Measurements from ENCODE around the gene DMRTB1.

The DMRTB1 gene

DNA sequence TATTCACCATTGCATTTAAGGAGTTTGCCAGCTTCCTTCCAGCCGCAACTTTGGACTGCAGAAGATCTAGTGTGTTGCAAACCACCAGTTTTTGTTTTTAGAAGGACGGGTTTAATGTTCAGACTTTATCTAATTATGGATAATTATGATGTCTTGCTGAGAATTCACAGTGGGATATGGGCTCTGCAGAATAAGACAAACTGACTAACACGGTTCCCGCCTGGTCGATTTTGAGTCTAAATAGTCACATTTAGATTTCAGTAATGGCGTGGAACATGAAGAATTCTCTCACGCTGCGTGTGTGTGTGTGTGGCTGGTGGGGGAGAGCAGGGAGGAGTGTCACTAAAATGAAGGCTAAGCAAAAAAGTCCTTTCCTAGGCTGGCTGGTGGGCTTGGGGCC is 48.5 kb upstream of the DMRTB1 start:
- no peaks in the 10 kb centered on the region for H3K36me3 ChIP-seq (ENCODE audit: control insufficient read depth in 2 of 2, insufficient read depth in 1 of 2, low read length in 2 of 2)
- CTCF ChIA-PET = interaction anchor here (1.0 kb wide), 1 partner anchor 75 kb away, joined by 4 read pairs; no protein-coding TSS in a partner anchor
- no peak overlapping the region for H3K4me3 ChIP-seq (ENCODE audit: low read depth, low read length)
- H3K9me3 ChIP-seq (ENCODE audit: control insufficient read depth, insufficient read depth, low read depth, low read length) = no peaks in the 10 kb centered on the region
- POLR2A ChIA-PET = no interaction called here
- peaks cover 5% of the 10 kb centered on the region; the same call in 1 of the 2 replicates for H3K4me1 ChIP-seq (ENCODE audit: control insufficient read depth, insufficient read depth, low read length)
- H3K27ac ChIP-seq (ENCODE audit: extremely low read depth, low read depth, low read length) = no peak overlapping the region
- TF ChIP-seq, protein P1, sequence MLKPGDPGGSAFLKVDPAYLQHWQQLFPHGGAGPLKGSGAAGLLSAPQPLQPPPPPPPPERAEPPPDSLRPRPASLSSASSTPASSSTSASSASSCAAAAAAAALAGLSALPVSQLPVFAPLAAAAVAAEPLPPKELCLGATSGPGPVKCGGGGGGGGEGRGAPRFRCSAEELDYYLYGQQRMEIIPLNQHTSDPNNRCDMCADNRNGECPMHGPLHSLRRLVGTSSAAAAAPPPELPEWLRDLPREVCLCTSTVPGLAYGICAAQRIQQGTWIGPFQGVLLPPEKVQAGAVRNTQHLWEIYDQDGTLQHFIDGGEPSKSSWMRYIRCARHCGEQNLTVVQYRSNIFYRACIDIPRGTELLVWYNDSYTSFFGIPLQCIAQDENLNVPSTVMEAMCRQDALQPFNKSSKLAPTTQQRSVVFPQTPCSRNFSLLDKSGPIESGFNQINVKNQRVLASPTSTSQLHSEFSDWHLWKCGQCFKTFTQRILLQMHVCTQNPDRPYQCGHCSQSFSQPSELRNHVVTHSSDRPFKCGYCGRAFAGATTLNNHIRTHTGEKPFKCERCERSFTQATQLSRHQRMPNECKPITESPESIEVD (tag by site-specific recombination; IDR thresholded peaks at IDR 0.05) = peak; percentile 46; the same call in 1 of the 2 replicates
- TF ChIP-seq ZNF473 (tag by site-specific recombination; IDR thresholded peaks at IDR 0.05) = no peak
- TF ChIP-seq ZIC2 (tag by site-specific recombination; IDR thresholded peaks at IDR 0.05) = peak; percentile 60; the same call in 1 of the 2 replicates
- TF ChIP-seq RBAK (tag by site-specific recombination; IDR thresholded peaks at IDR 0.05) = no peak
- 0 out of 2 replicates have a peak, but pooled peaks have one; percentile 15 for TF ChIP-seq IKZF3 (tag by site-specific recombination; IDR thresholded peaks at IDR 0.05)
- TF ChIP-seq, protein P2, sequence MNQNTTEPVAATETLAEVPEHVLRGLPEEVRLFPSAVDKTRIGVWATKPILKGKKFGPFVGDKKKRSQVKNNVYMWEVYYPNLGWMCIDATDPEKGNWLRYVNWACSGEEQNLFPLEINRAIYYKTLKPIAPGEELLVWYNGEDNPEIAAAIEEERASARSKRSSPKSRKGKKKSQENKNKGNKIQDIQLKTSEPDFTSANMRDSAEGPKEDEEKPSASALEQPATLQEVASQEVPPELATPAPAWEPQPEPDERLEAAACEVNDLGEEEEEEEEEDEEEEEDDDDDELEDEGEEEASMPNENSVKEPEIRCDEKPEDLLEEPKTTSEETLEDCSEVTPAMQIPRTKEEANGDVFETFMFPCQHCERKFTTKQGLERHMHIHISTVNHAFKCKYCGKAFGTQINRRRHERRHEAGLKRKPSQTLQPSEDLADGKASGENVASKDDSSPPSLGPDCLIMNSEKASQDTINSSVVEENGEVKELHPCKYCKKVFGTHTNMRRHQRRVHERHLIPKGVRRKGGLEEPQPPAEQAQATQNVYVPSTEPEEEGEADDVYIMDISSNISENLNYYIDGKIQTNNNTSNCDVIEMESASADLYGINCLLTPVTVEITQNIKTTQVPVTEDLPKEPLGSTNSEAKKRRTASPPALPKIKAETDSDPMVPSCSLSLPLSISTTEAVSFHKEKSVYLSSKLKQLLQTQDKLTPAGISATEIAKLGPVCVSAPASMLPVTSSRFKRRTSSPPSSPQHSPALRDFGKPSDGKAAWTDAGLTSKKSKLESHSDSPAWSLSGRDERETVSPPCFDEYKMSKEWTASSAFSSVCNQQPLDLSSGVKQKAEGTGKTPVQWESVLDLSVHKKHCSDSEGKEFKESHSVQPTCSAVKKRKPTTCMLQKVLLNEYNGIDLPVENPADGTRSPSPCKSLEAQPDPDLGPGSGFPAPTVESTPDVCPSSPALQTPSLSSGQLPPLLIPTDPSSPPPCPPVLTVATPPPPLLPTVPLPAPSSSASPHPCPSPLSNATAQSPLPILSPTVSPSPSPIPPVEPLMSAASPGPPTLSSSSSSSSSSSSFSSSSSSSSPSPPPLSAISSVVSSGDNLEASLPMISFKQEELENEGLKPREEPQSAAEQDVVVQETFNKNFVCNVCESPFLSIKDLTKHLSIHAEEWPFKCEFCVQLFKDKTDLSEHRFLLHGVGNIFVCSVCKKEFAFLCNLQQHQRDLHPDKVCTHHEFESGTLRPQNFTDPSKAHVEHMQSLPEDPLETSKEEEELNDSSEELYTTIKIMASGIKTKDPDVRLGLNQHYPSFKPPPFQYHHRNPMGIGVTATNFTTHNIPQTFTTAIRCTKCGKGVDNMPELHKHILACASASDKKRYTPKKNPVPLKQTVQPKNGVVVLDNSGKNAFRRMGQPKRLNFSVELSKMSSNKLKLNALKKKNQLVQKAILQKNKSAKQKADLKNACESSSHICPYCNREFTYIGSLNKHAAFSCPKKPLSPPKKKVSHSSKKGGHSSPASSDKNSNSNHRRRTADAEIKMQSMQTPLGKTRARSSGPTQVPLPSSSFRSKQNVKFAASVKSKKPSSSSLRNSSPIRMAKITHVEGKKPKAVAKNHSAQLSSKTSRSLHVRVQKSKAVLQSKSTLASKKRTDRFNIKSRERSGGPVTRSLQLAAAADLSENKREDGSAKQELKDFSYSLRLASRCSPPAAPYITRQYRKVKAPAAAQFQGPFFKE (tag by site-specific recombination; IDR thresholded peaks at IDR 0.05; ENCODE audit: borderline replicate concordance) = no peak
- TF ChIP-seq, protein P3, sequence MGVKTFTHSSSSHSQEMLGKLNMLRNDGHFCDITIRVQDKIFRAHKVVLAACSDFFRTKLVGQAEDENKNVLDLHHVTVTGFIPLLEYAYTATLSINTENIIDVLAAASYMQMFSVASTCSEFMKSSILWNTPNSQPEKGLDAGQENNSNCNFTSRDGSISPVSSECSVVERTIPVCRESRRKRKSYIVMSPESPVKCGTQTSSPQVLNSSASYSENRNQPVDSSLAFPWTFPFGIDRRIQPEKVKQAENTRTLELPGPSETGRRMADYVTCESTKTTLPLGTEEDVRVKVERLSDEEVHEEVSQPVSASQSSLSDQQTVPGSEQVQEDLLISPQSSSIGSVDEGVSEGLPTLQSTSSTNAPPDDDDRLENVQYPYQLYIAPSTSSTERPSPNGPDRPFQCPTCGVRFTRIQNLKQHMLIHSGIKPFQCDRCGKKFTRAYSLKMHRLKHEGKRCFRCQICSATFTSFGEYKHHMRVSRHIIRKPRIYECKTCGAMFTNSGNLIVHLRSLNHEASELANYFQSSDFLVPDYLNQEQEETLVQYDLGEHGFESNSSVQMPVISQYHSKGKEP (tag by site-specific recombination; IDR thresholded peaks at IDR 0.05) = 0 out of 2 replicates have a peak, but pooled peaks have one; percentile 13
- TF ChIP-seq, protein P4, sequence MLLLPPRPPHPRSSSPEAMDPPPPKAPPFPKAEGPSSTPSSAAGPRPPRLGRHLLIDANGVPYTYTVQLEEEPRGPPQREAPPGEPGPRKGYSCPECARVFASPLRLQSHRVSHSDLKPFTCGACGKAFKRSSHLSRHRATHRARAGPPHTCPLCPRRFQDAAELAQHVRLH (tag by site-specific recombination; IDR thresholded peaks at IDR 0.05) = no peak
- peak; percentile 30; the same call in 1 of the 2 replicates for TF ChIP-seq YY1 (tag by site-specific recombination; IDR thresholded peaks at IDR 0.05)

DNA sequence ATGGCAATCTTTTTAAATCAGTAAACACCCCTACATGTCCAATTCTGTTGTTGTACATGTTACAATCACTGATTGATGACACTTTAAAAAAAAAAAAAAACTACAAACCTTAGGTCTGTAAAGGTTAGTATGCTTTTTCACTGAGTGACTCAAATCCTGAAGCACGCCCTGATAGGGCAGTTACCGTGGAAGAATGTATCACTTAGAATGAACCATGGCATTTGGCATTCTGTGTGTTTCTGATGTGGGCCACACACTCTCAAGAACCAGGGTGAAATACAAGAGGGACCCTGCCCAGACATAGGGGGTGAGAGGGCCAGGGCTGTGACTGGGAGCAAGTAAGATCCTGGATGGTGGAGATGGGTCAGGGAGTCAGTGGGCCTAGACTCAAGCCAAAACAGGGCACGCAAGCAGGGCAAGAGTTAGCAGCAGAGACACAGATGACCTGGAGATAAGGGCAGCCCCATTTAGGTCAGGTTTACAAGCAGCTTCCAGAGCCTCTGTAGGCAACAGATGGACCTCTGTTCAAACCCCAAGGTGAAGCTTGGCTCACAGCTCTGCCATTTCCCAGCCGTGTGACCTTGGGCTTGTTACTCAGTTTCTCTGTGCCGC is 47.6 kb upstream of the DMRTB1 start:
- H3K27ac ChIP-seq (ENCODE audit: extremely low read depth, low read depth, low read length) = no peak overlapping the region
- POLR2A ChIA-PET = no interaction called here

More for the DNA sequence above, 47.6 kb upstream of the DMRTB1 start:
- CTCF ChIA-PET = interaction anchor here (0.7 kb wide), 1 partner anchor 61 kb away, joined by 3 read pairs; no protein-coding TSS in a partner anchor
- H3K4me3 ChIP-seq (ENCODE audit: low read depth, low read length) = no peak overlapping the region
- no peaks in the 10 kb centered on the region for H3K36me3 ChIP-seq (ENCODE audit: control insufficient read depth in 2 of 2, insufficient read depth in 1 of 2, low read length in 2 of 2)
- TF ChIP-seq, protein P5, sequence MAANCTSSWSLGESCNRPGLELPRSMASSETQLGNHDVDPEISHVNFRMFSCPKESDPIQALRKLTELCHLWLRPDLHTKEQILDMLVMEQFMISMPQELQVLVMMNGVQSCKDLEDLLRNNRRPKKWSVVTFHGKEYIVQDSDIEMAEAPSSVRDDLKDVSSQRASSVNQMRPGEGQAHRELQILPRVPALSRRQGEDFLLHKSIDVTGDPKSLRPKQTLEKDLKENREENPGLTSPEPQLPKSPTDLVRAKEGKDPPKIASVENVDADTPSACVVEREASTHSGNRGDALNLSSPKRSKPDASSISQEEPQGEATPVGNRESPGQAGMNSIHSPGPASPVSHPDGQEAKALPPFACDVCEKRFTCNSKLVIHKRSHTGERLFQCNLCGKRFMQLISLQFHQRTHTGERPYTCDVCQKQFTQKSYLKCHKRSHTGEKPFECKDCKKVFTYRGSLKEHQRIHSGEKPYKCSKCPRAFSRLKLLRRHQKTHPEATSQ (tag by site-specific recombination; IDR thresholded peaks at IDR 0.05) = no peak
- TF ChIP-seq, protein P6, sequence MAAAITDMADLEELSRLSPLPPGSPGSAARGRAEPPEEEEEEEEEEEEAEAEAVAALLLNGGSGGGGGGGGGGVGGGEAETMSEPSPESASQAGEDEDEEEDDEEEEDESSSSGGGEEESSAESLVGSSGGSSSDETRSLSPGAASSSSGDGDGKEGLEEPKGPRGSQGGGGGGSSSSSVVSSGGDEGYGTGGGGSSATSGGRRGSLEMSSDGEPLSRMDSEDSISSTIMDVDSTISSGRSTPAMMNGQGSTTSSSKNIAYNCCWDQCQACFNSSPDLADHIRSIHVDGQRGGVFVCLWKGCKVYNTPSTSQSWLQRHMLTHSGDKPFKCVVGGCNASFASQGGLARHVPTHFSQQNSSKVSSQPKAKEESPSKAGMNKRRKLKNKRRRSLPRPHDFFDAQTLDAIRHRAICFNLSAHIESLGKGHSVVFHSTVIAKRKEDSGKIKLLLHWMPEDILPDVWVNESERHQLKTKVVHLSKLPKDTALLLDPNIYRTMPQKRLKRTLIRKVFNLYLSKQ (tag by site-specific recombination; IDR thresholded peaks at IDR 0.05; ENCODE audit: borderline replicate concordance) = no peak
- TF ChIP-seq ZNF37A (tag by site-specific recombination; IDR thresholded peaks at IDR 0.05) = no peak
- peaks cover 5% of the 10 kb centered on the region; the same call in 1 of the 2 replicates for H3K4me1 ChIP-seq (ENCODE audit: control insufficient read depth, insufficient read depth, low read length)
- no peaks in the 10 kb centered on the region for H3K9me3 ChIP-seq (ENCODE audit: control insufficient read depth, insufficient read depth, low read depth, low read length)
